Measurements from ENCODE around the gene ZNRF1.

The ZNRF1 gene

DNA sequence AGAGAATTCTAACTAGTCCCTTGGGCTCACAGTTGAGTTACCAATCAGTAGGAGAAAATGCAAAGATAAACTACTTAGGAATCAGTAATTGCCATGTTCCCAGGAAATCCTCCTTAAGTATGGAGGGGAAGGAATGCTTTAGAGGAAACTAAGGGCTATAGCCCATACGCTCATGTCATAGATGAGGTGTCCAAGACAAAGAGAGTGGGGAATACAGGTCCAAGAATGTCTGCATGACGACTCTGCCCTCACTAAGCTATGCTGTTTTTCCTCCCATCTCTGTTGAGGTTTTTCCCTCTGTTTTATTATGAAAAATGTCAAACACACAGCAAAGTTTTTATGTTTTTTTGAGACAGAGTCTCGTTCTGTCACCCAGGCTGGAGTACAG is 101.8 kb downstream of the ZNRF1 start:
- no peak overlapping the region for H2AFZ ChIP-seq (ENCODE audit: insufficient read depth, low read length, poor library complexity)
- H2BK5ac ChIP-seq (ENCODE audit: low read depth, low read length, poor library complexity) = no peak overlapping the region
- H3K4me3 ChIP-seq (ENCODE audit: low read depth, low read length) = no peak overlapping the region
- no peak overlapping the region for H3K23ac ChIP-seq (ENCODE audit: low read length)
- H3K14ac ChIP-seq (ENCODE audit: low read length) = no peak overlapping the region
- peaks cover 41 to 48% of the 10 kb centered on the region in 2 experiments for H3K4me1 ChIP-seq (ENCODE audit: control insufficient read depth in 1 of 2, insufficient read depth in 2 of 2, low read length in 2 of 2)
- H3K4ac ChIP-seq (ENCODE audit: low read depth, low read length) = no peak overlapping the region
- no peak overlapping the region for H4K91ac ChIP-seq (ENCODE audit: low read depth, low read length)
- DNase-seq = no peak
- H4K8ac ChIP-seq (ENCODE audit: low read depth, low read length) = no peak overlapping the region
- no peak overlapping the region for H3K18ac ChIP-seq (ENCODE audit: low read length)
- WGBS (ENCODE audit: extremely low coverage, insufficient coverage, insufficient read length) = no CpG with 5 or more reads among the region's 3 CpGs
- no peak overlapping the region for H2BK120ac ChIP-seq (ENCODE audit: insufficient read depth, low read length, poor library complexity)
- no peak overlapping the region for H4K12ac ChIP-seq (ENCODE audit: low read depth, low read length)
- H2BK12ac ChIP-seq (ENCODE audit: low read length) = no peak overlapping the region
- peaks cover 15% of the 10 kb centered on the region for H3K79me1 ChIP-seq (ENCODE audit: low read length)
- no peak overlapping the region for H3K27ac ChIP-seq (ENCODE audit: low read depth, low read length)
- no peaks in the 10 kb centered on the region for H3K27me3 ChIP-seq (ENCODE audit: insufficient read depth, low read length)
- no peak overlapping the region for H3K9ac ChIP-seq (ENCODE audit: low read length)
- H3K9me3 ChIP-seq (ENCODE audit: insufficient read depth, low read depth, low read length) = no peaks in the 10 kb centered on the region
- H3K79me2 ChIP-seq (ENCODE audit: control insufficient read depth, insufficient read depth, low read length, poor library complexity) = peaks cover 8% of the 10 kb centered on the region
- peaks cover 5 to 9% of the 10 kb centered on the region in 2 experiments for H3K36me3 ChIP-seq (ENCODE audit: control insufficient read depth in 1 of 2, insufficient read depth in 2 of 2, low read length in 2 of 2)
- no peak overlapping the region for H3K4me2 ChIP-seq (ENCODE audit: low read length)
- no peak overlapping the region for H2AK5ac ChIP-seq (ENCODE audit: low read length)

DNA sequence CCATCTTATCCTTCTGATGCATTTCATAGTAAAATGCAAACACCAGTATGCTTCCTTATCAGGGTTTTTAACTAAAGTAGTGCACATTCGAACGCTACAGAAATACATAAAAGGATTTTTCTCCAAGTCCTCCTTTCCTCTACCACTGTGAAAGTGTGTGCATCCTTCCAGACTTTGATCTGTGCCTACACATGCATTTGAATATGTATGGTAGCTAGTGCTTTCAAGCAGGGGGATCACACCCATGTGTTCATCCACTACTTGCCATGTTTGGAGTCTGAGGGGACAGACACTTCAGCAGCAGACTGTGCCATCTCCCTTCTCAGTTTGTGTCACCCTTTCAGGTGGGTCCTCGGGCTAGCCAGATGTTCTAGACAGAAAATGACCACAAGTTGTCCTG is 102.8 kb downstream of the ZNRF1 start:
- Histone ChIP-seq H3K9ac (ENCODE audit: low read length) (no peak overlapping the region), H3K14ac (ENCODE audit: low read length) (no peak overlapping the region), H4K8ac (ENCODE audit: low read depth, low read length) (no peak overlapping the region), H3K9me3 (ENCODE audit: insufficient read depth, low read depth, low read length) (no peaks in the 10 kb centered on the region), H3K79me1 (ENCODE audit: low read length) (peaks cover 8% of the 10 kb centered on the region), H2AFZ (ENCODE audit: insufficient read depth, low read length, poor library complexity) (no peak overlapping the region), H3K23ac (ENCODE audit: low read length) (no peak overlapping the region), H3K79me2 (ENCODE audit: control insufficient read depth, insufficient read depth, low read length, poor library complexity) (peaks cover 4% of the 10 kb centered on the region), H2AK5ac (ENCODE audit: low read length) (no peak overlapping the region), H4K12ac (ENCODE audit: low read depth, low read length) (no peak overlapping the region), H3K4me3 (ENCODE audit: low read depth, low read length) (no peak overlapping the region), H3K4me1 (ENCODE audit: control insufficient read depth in 1 of 2, insufficient read depth in 2 of 2, low read length in 2 of 2) (peaks cover 45 to 50% of the 10 kb centered on the region in 2 experiments), H3K27me3 (ENCODE audit: insufficient read depth, low read length) (no peaks in the 10 kb centered on the region), H3K27ac (ENCODE audit: low read depth, low read length) (no peak overlapping the region), H3K18ac (ENCODE audit: low read length) (no peak overlapping the region), H3K4ac (ENCODE audit: low read depth, low read length) (no peak overlapping the region), H3K36me3 (ENCODE audit: control insufficient read depth in 1 of 2, insufficient read depth in 2 of 2, low read length in 2 of 2) (peaks cover 2 to 7% of the 10 kb centered on the region in 2 experiments), H2BK5ac (ENCODE audit: low read depth, low read length, poor library complexity) (no peak overlapping the region), H2BK12ac (ENCODE audit: low read length) (no peak overlapping the region), H2BK120ac (ENCODE audit: insufficient read depth, low read length, poor library complexity) (no peak overlapping the region), H3K4me2 (ENCODE audit: low read length) (no peak overlapping the region), H4K91ac (ENCODE audit: low read depth, low read length) (no peak overlapping the region)
- no CpG with 5 or more reads among the region's 3 CpGs for WGBS (ENCODE audit: extremely low coverage, insufficient coverage, insufficient read length)
- DNase-seq = no peak

DNA sequence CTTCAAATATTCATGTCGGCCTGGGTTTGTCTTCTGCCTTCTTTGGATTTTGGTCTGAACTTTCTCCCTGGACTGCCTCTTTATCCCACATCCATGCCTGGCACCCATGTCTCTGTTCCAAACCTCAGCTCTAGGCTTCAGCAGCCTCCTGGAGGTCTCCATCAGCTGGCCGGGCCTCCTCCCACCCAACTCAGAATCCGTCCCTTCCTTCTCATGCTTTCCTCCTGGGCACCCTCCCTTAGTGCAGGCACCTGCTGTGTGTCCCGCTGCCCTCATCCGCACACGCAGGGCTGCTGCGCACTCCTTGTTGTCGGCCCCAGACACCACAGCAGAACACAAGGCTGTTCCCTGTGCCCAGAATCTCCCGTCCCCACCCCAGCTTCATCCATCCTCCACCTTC is 103.8 kb downstream of the ZNRF1 start:
- peaks cover 4% of the 10 kb centered on the region for H3K79me2 ChIP-seq (ENCODE audit: control insufficient read depth, insufficient read depth, low read length, poor library complexity)
- H3K4me3 ChIP-seq (ENCODE audit: low read depth, low read length) = no peak overlapping the region
- no peak for DNase-seq
- no peak overlapping the region for H2BK5ac ChIP-seq (ENCODE audit: low read depth, low read length, poor library complexity)
- H4K8ac ChIP-seq (ENCODE audit: low read depth, low read length) = no peak overlapping the region
- no peak overlapping the region for H2BK12ac ChIP-seq (ENCODE audit: low read length)
- no peak overlapping the region for H3K23ac ChIP-seq (ENCODE audit: low read length)
- no peak overlapping the region for H2AK5ac ChIP-seq (ENCODE audit: low read length)
- H3K27me3 ChIP-seq (ENCODE audit: insufficient read depth, low read length) = no peaks in the 10 kb centered on the region
- H2BK120ac ChIP-seq (ENCODE audit: insufficient read depth, low read length, poor library complexity) = no peak overlapping the region
- no peak overlapping the region for H3K4ac ChIP-seq (ENCODE audit: low read depth, low read length)
- no peak overlapping the region for H2AFZ ChIP-seq (ENCODE audit: insufficient read depth, low read length, poor library complexity)
- peaks cover 3% of the 10 kb centered on the region for H3K79me1 ChIP-seq (ENCODE audit: low read length)
- H4K91ac ChIP-seq (ENCODE audit: low read depth, low read length) = no peak overlapping the region
- no peaks in the 10 kb centered on the region for H3K9me3 ChIP-seq (ENCODE audit: insufficient read depth, low read depth, low read length)
- no peak overlapping the region for H3K4me2 ChIP-seq (ENCODE audit: low read length)
- no peak overlapping the region for H3K18ac ChIP-seq (ENCODE audit: low read length)
- peaks cover 38 to 45% of the 10 kb centered on the region in 2 experiments for H3K4me1 ChIP-seq (ENCODE audit: control insufficient read depth in 1 of 2, insufficient read depth in 2 of 2, low read length in 2 of 2)
- WGBS (ENCODE audit: extremely low coverage, insufficient coverage, insufficient read length) = no CpG with 5 or more reads among the region's 9 CpGs
- no peak overlapping the region for H4K12ac ChIP-seq (ENCODE audit: low read depth, low read length)
- no peak overlapping the region for H3K9ac ChIP-seq (ENCODE audit: low read length)
- no peak overlapping the region for H3K14ac ChIP-seq (ENCODE audit: low read length)
- H3K36me3 ChIP-seq (ENCODE audit: control insufficient read depth in 1 of 2, insufficient read depth in 2 of 2, low read length in 2 of 2) = peaks cover 5 to 7% of the 10 kb centered on the region in 2 experiments
- no peak overlapping the region for H3K27ac ChIP-seq (ENCODE audit: low read depth, low read length)

DNA sequence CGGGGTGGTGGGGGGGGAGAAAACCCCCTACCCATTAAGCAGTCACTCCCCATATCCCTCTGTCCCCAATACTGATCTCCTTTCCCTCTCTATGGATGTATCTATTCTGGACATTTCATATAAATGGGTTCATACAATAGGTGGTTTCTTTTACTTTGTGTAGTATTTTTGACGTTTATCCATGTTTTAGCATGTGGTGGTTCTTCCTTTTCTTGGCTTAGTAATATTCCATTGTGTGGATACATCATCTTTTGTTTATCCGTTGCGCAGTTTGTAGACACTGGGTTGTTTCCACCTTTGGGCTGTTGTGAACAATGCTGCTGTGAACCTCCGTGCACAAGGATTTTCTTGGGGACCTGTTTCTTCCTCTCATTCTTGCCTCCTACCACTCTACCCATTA is 105.2 kb downstream of the ZNRF1 start:
- H3K9me3 ChIP-seq (ENCODE audit: insufficient read depth, low read depth, low read length) = no peaks in the 10 kb centered on the region
- no peak overlapping the region for H2BK12ac ChIP-seq (ENCODE audit: low read length)
- H3K23ac ChIP-seq (ENCODE audit: low read length) = no peak overlapping the region
- H3K4ac ChIP-seq (ENCODE audit: low read depth, low read length) = no peak overlapping the region
- peaks cover 4% of the 10 kb centered on the region for H3K79me2 ChIP-seq (ENCODE audit: control insufficient read depth, insufficient read depth, low read length, poor library complexity)
- no peak overlapping the region for H3K18ac ChIP-seq (ENCODE audit: low read length)
- no peak overlapping the region for H3K4me3 ChIP-seq (ENCODE audit: low read depth, low read length)
- H2BK5ac ChIP-seq (ENCODE audit: low read depth, low read length, poor library complexity) = no peak overlapping the region
- no peak overlapping the region for H4K8ac ChIP-seq (ENCODE audit: low read depth, low read length)
- H3K27me3 ChIP-seq (ENCODE audit: insufficient read depth, low read length) = no peaks in the 10 kb centered on the region
- no CpG with 5 or more reads among the region's 5 CpGs for WGBS (ENCODE audit: extremely low coverage, insufficient coverage, insufficient read length)
- H2AK5ac ChIP-seq (ENCODE audit: low read length) = no peak overlapping the region
- peaks cover 9% of the 10 kb centered on the region in 2 experiments for H3K36me3 ChIP-seq (ENCODE audit: control insufficient read depth in 1 of 2, insufficient read depth in 2 of 2, low read length in 2 of 2)
- no peak overlapping the region for H4K12ac ChIP-seq (ENCODE audit: low read depth, low read length)
- H3K14ac ChIP-seq (ENCODE audit: low read length) = no peak overlapping the region
- no peak overlapping the region for H4K91ac ChIP-seq (ENCODE audit: low read depth, low read length)
- no peak for DNase-seq
- H3K4me2 ChIP-seq (ENCODE audit: low read length) = no peak overlapping the region
- peaks cover 28 to 34% of the 10 kb centered on the region in 2 experiments for H3K4me1 ChIP-seq (ENCODE audit: control insufficient read depth in 1 of 2, insufficient read depth in 2 of 2, low read length in 2 of 2)
- H2AFZ ChIP-seq (ENCODE audit: insufficient read depth, low read length, poor library complexity) = no peak overlapping the region
- H2BK120ac ChIP-seq (ENCODE audit: insufficient read depth, low read length, poor library complexity) = no peak overlapping the region
- peaks cover 3% of the 10 kb centered on the region for H3K79me1 ChIP-seq (ENCODE audit: low read length)
- H3K27ac ChIP-seq (ENCODE audit: low read depth, low read length) = no peak overlapping the region
- no peak overlapping the region for H3K9ac ChIP-seq (ENCODE audit: low read length)
